T-cell (primary cell): ENCODE data around the gene CAPSL. TPM values are rescaled to one million over a fixed set of nuclear protein-coding genes. Genes with fewer than 3 reads are reported as not detected.
A peak's percentile ranks its signal among the peaks of the same experiment; 100 is the strongest.

ENCODE experiments used
- ATAC-seq, 4 experiments: fragments of 200-7000 bp in 3 of 4; fragments of 150-1000 bp in 1 of 4; cut with Tn5 transposase; replicated peaks in 1 of 4; 1 replicate in 3 of 4; 2 replicates in 1 of 4; pipeline ENCODE4 v1.10.0; 2021; ENCODE audit warnings: moderate library complexity in 3 of 4, mild to moderate bottlenecking in 2 of 4, moderate number of reproducible peaks in 1 of 4
- CTCF ChIA-PET, 2 donors: fragments of 300-600 bp; sonication (Branson Sonifier 250); formaldehyde crosslinking; loops; one replicate each; lab custom pipeline; 2022; ENCODE audit warnings: antibody characterized with exemption in 2 of 2; lab: Charles Lee
- POLR2A ChIA-PET, 2 donors: fragments of 300-600 bp; sonication (Branson Sonifier 250); formaldehyde crosslinking; loops; one replicate each; lab custom pipeline; 2022; ENCODE audit warnings: antibody characterized with exemption in 2 of 2; lab: Charles Lee
- DNase-seq, 35 experiments: peaks; one replicate each; pipeline versions ENCODE4 v3.0.0 to v3.0.0-alpha.2; 2013 to 2023
- H3K27ac ChIP-seq: one replicate; pipeline ENCODE4 v1.5.1; 2013; ENCODE audit warnings: low read length
- H3K27me3 ChIP-seq, 2 experiments: replicated peaks in 1 of 2; 1 replicate in 1 of 2; 2 replicates in 1 of 2; pipeline versions ENCODE4 v1.6.1 to v1.7.0; 2013; ENCODE audit warnings: low read length in 1 of 2, mixed read lengths in 1 of 2; ENCODE audit not compliant: control insufficient read depth in 2 of 2, insufficient read depth in 2 of 2; ENCODE audit errors: extremely low read depth in 1 of 2
- H3K36me3 ChIP-seq, 2 donors: 1 replicate in 1 of 2; 2 replicates in 1 of 2; pipeline versions ENCODE4 v1.6.1 to v1.7.0; 2013; ENCODE audit warnings: low read length in 1 of 2; ENCODE audit not compliant: control insufficient read depth in 2 of 2, insufficient read depth in 1 of 2; ENCODE audit errors: extremely low read depth in 1 of 2
- H3K4me1 ChIP-seq, 2 experiments: 1 replicate in 1 of 2; 2 replicates in 1 of 2; pipeline versions ENCODE4 v1.6.1 to v1.7.0; 2013; ENCODE audit warnings: low read length in 2 of 2, mixed read lengths in 1 of 2; ENCODE audit not compliant: insufficient read depth in 2 of 2, control insufficient read depth in 1 of 2; ENCODE audit errors: extremely low read depth in 1 of 2
- H3K4me3 ChIP-seq, 2 donors: 1 replicate in 1 of 2; 2 replicates in 1 of 2; pipeline versions ENCODE4 v1.5.1 to v1.7.0; 2013; ENCODE audit warnings: mild to moderate bottlenecking in 2 of 2, low read length in 1 of 2, moderate library complexity in 1 of 2; ENCODE audit not compliant: control insufficient read depth in 1 of 2; ENCODE audit errors: extremely low read depth in 1 of 2
- H3K9me3 ChIP-seq: 2 replicates; pipeline ENCODE4 v1.7.0; 2013
- H3K27ac Mint-ChIP-seq, 2 donors: one replicate each; pipeline ENCODE4 v1.8.0; 2020 to 2021; ENCODE audit warnings: mild to moderate bottlenecking in 2 of 2, mixed read lengths in 2 of 2
- H3K27me3 Mint-ChIP-seq, 2 donors: one replicate each; pipeline ENCODE4 v1.8.0; 2021 to 2022; ENCODE audit warnings: mixed read lengths in 2 of 2
- H3K36me3 Mint-ChIP-seq: one replicate; pipeline ENCODE4 v1.8.0; 2021; ENCODE audit warnings: mixed read lengths
- H3K4me1 Mint-ChIP-seq, 3 donors: one replicate each; pipeline ENCODE4 v1.8.0; 2020 to 2022; ENCODE audit warnings: mixed read lengths in 3 of 3, mild to moderate bottlenecking in 1 of 3
- H3K4me3 Mint-ChIP-seq, 3 donors: one replicate each; pipeline ENCODE4 v1.8.0; 2020 to 2022; ENCODE audit warnings: mild to moderate bottlenecking in 3 of 3, mixed read lengths in 3 of 3, moderate library complexity in 3 of 3
- H3K9me3 Mint-ChIP-seq, 3 donors: one replicate each; pipeline ENCODE4 v1.8.0; 2020 to 2022; ENCODE audit warnings: mixed read lengths in 3 of 3
- WGBS: methylation state at CpG from one replicate; pipeline ENCODE4 v1.1.5; 2013; ENCODE audit warnings: missing lambda C conversion rate; ENCODE audit not compliant: insufficient coverage; 5-methylcytosine and 5-hydroxymethylcytosine counted together
- total RNA-seq, 35 experiments: library from RNA in 6 of 35; stranded (reverse) in 6 of 35; fragments of 120-200 nt in 1 of 35; gene quantifications; one replicate each; pipeline versions ENCODE4 v1.2.1 to v1.2.4 and lab custom pipeline; 2013 to 2026

The CAPSL gene
- total RNA-seq, 5 donors from 2014 or later (not counting 1 experiment from before 2014, with no cell fraction given), result not detected

GRCh38 chr5:35877655-35878054, 60.8 kb downstream of the CAPSL start:
- Mint-ChIP-seq H3K27ac (peak overlapping the region; percentile 76 to 82), H3K4me3 (peak overlapping the region in 2 of 3 donors; percentile 25 to 61), H3K36me3 (peaks cover 65% of the 10 kb centered on the region), H3K9me3 (peaks cover 0 to 13% (median 5%) of the 10 kb centered on the region in 3 donors), H3K4me1 (peaks cover 81 to 87% (median 85%) of the 10 kb centered on the region in 3 donors), H3K27me3 (no peaks in the 10 kb centered on the region)
- Histone ChIP-seq H3K36me3 (peaks cover 8 to 56% of the 10 kb centered on the region in 2 donors), H3K27me3 (no peaks in the 10 kb centered on the region), H3K4me3 (no peak overlapping the region), H3K9me3 (no peaks in the 10 kb centered on the region), H3K4me1 (peaks cover 14 to 33% of the 10 kb centered on the region in 2 experiments), H3K27ac (peak overlapping the region; percentile 5)
- 70% methylated on average over 2 of the region's 2 CpGs for WGBS
- DNase-seq, result no peak
- CTCF ChIA-PET, result no interaction called here
- ATAC-seq, result no peak
- POLR2A ChIA-PET, result no interaction called here

- no CpG with 5 or more reads among the region's 3 CpGs for WGBS
- Histone ChIP-seq H3K36me3 (peaks cover 8 to 63% of the 10 kb centered on the region in 2 donors), H3K4me3 (no peak overlapping the region), H3K27me3 (no peaks in the 10 kb centered on the region), H3K27ac (peak overlapping the region; percentile 2), H3K9me3 (no peaks in the 10 kb centered on the region), H3K4me1 (peaks cover 14 to 33% of the 10 kb centered on the region in 2 experiments)
- H3K27ac Mint-ChIP-seq, result peak overlapping the region; percentile 76 to 82
- peaks cover 83 to 86% (median 83%) of the 10 kb centered on the region in 3 donors for H3K4me1 Mint-ChIP-seq
- CTCF ChIA-PET, result no interaction called here
- no peaks in the 10 kb centered on the region for H3K27me3 Mint-ChIP-seq
- DNase-seq (no peak), ATAC-seq (no peak)
- peak overlapping the region in 1 of 3 donors; percentile 61 for H3K4me3 Mint-ChIP-seq
- POLR2A ChIA-PET, result interaction anchor here in 1 of 2 donors (1.0 kb wide), 1 partner anchor 63 kb away, joined by 5 read pairs; no protein-coding TSS in a partner anchor
- H3K36me3 Mint-ChIP-seq, result peaks cover 70% of the 10 kb centered on the region
- H3K9me3 Mint-ChIP-seq, result peaks cover 0 to 13% (median 5%) of the 10 kb centered on the region in 3 donors
These were observed 61.5 kb downstream of the CAPSL start for GRCh38 chr5:35876922-35877321.

GRCh38 chr5:35876454-35876853, 62.0 kb downstream of the CAPSL start:
- WGBS, result no CpG with 5 or more reads among the region's 2 CpGs
- Histone ChIP-seq H3K27me3 (no peaks in the 10 kb centered on the region), H3K4me1 (peaks cover 14 to 33% of the 10 kb centered on the region in 2 experiments), H3K9me3 (no peaks in the 10 kb centered on the region), H3K27ac (peak overlapping the region; percentile 13), H3K36me3 (peaks cover 8 to 68% of the 10 kb centered on the region in 2 donors), H3K4me3 (no peak overlapping the region)
- Mint-ChIP-seq H3K4me1 (peaks cover 85 to 88% (median 88%) of the 10 kb centered on the region in 3 donors), H3K4me3 (peak overlapping the region in 2 of 3 donors; percentile 28 to 61), H3K27me3 (no peaks in the 10 kb centered on the region), H3K9me3 (peaks cover 0 to 13% (median 8%) of the 10 kb centered on the region in 3 donors), H3K36me3 (peaks cover 75% of the 10 kb centered on the region), H3K27ac (peak overlapping the region; percentile 76 to 82)
- DNase-seq, result no peak
- POLR2A ChIA-PET, result interaction anchor here in 1 of 2 donors (0.6 to 1.4 kb wide), 3 partner anchors 22 to 206 kb away, joined by 3 to 5 read pairs (median 5); no protein-coding TSS in a partner anchor
- CTCF ChIA-PET, result interaction anchor here in 1 of 2 donors (0.6 kb wide), 1 partner anchor 207 kb away, joined by 3 read pairs; no protein-coding TSS in a partner anchor
- no peak for ATAC-seq

- no peaks in the 10 kb centered on the region for H3K27me3 Mint-ChIP-seq
- Histone ChIP-seq H3K27ac (peak overlapping the region; percentile 22), H3K27me3 (no peaks in the 10 kb centered on the region), H3K9me3 (no peaks in the 10 kb centered on the region), H3K4me1 (peaks cover 35 to 36% of the 10 kb centered on the region in 2 experiments), H3K4me3 (no peak overlapping the region), H3K36me3 (peaks cover 28 to 95% of the 10 kb centered on the region in 2 donors)
- WGBS, result no CpG with 5 or more reads among the region's 4 CpGs
- ChIA-PET CTCF (interaction anchor here in 1 of 2 donors (0.6 to 1.3 kb wide), 2 partner anchors 12 to 89 kb away, joined by 3 read pairs; no protein-coding TSS in a partner anchor), POLR2A (interaction anchor here (1.3 to 3.9 kb wide), 3 partner anchors 12 to 16 kb away, joined by 6 to 24 read pairs (median 6); no protein-coding TSS in a partner anchor)
- peaks cover 0 to 3% (median 0%) of the 10 kb centered on the region in 3 donors for H3K9me3 Mint-ChIP-seq
- peak overlapping the region; percentile 84 for H3K27ac Mint-ChIP-seq
- H3K4me1 Mint-ChIP-seq, result peaks cover 87 to 90% (median 88%) of the 10 kb centered on the region in 3 donors
- H3K36me3 Mint-ChIP-seq, result peaks cover 91% of the 10 kb centered on the region
- DNase-seq (no peak), ATAC-seq (no peak)
- H3K4me3 Mint-ChIP-seq, result peak overlapping the region in 2 of 3 donors; percentile 5 to 57
These were observed 67.8 kb downstream of the CAPSL start for GRCh38 chr5:35870605-35871004.

GRCh38 chr5:35869685-35870277, 68.6 kb downstream of the CAPSL start:
- H3K27me3 Mint-ChIP-seq, result no peaks in the 10 kb centered on the region
- H3K36me3 Mint-ChIP-seq, result peaks cover 91% of the 10 kb centered on the region
- no peaks in the 10 kb centered on the region for H3K27me3 ChIP-seq
- ATAC-seq (no peak), DNase-seq (no peak)
- POLR2A ChIA-PET, result interaction anchor here (1.2 to 3.9 kb wide), 4 partner anchors 10 to 15 kb away, joined by 5 to 24 read pairs (median 6); no protein-coding TSS in a partner anchor
- peaks cover 24 to 94% of the 10 kb centered on the region in 2 donors for H3K36me3 ChIP-seq
- H3K9me3 ChIP-seq, result no peaks in the 10 kb centered on the region
- H3K4me1 Mint-ChIP-seq, result peaks cover 88 to 91% (median 88%) of the 10 kb centered on the region in 3 donors
- peak overlapping the region in 2 of 3 donors; percentile 21 to 57 for H3K4me3 Mint-ChIP-seq
- peak overlapping the region in 1 of 2 donors; percentile 2 for H3K4me3 ChIP-seq
- CTCF ChIA-PET, result interaction anchor here in 1 of 2 donors (1.0 kb wide), 1 partner anchor 63 kb away, joined by 4 read pairs; no protein-coding TSS in a partner anchor
- H3K27ac ChIP-seq, result peak overlapping the region; percentile 22
- peaks cover 0 to 3% (median 0%) of the 10 kb centered on the region in 3 donors for H3K9me3 Mint-ChIP-seq
- H3K27ac Mint-ChIP-seq, result peak overlapping the region; percentile 84
- peaks cover 32 to 33% of the 10 kb centered on the region in 2 experiments for H3K4me1 ChIP-seq
- WGBS, result 74% methylated on average over 3 of the region's 5 CpGs

- H3K36me3 Mint-ChIP-seq, result peaks cover 91% of the 10 kb centered on the region
- Histone ChIP-seq H3K36me3 (peaks cover 20 to 93% of the 10 kb centered on the region in 2 donors), H3K4me1 (peaks cover 33 to 39% of the 10 kb centered on the region in 2 experiments), H3K27ac (peak overlapping the region; percentile 62), H3K4me3 (no peak overlapping the region), H3K27me3 (no peaks in the 10 kb centered on the region), H3K9me3 (no peaks in the 10 kb centered on the region)
- H3K9me3 Mint-ChIP-seq, result peaks cover 0 to 3% (median 0%) of the 10 kb centered on the region in 3 donors
- DNase-seq, result no peak
- no peak for ATAC-seq
- ChIA-PET CTCF (interaction anchor here in 1 of 2 donors (0.9 to 1.2 kb wide), 2 partner anchors 9 to 92 kb away, joined by 4 to 5 read pairs; no protein-coding TSS in a partner anchor), POLR2A (interaction anchor here (0.6 to 3.9 kb wide), 4 partner anchors 9 to 199 kb away, joined by 3 to 24 read pairs (median 8); no protein-coding TSS in a partner anchor)
- WGBS, result 100% methylated on average over 2 of the region's 4 CpGs
- no peaks in the 10 kb centered on the region for H3K27me3 Mint-ChIP-seq
- H3K27ac Mint-ChIP-seq, result peak overlapping the region; percentile 84
- H3K4me3 Mint-ChIP-seq, result peak overlapping the region; percentile 28 to 57 (median 53)
- H3K4me1 Mint-ChIP-seq, result peaks cover 84 to 94% (median 86%) of the 10 kb centered on the region in 3 donors
These were observed 70.4 kb downstream of the CAPSL start for GRCh38 chr5:35867998-35868397.
